NB4 (cell line): ENCODE measurements around the gene SLCO3A1.

Experiments used
- POLR2A ChIP-seq: IDR thresholded peaks from 2 replicates; pipeline ENCODE4 v1.6.1; 2011; ENCODE audit warnings: mild to moderate bottlenecking; ENCODE audit not compliant: insufficient read length; ENCODE audit errors: extremely low read depth
- TF ChIP-seq, protein P1 (sequence below): IDR thresholded peaks from one replicate; pipeline ENCODE4 v1.5.1; 2012; ENCODE audit warnings: low read depth, low read length

DNA sequence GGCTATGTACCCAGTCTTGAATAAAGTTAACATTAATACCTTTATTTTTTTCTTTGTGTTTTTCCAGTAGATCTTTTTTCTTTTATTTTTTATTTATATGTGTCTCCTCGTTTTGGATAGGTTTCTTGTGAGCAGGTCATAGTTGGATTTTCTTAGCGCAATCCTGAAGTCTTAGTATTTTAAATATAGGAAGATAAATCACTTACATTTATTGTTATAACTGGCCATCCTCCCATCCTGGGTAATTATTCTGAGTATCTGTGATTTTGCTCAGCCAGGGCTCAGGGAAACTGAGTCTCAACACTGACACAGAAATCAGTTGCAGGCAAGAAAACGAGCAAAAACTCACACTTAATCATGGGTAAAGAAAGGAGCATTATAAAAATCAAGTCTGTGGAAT, 11.6 kb upstream of the SLCO3A1 start:
- TF ChIP-seq POLR2A = no peak
- TF ChIP-seq, protein P1, sequence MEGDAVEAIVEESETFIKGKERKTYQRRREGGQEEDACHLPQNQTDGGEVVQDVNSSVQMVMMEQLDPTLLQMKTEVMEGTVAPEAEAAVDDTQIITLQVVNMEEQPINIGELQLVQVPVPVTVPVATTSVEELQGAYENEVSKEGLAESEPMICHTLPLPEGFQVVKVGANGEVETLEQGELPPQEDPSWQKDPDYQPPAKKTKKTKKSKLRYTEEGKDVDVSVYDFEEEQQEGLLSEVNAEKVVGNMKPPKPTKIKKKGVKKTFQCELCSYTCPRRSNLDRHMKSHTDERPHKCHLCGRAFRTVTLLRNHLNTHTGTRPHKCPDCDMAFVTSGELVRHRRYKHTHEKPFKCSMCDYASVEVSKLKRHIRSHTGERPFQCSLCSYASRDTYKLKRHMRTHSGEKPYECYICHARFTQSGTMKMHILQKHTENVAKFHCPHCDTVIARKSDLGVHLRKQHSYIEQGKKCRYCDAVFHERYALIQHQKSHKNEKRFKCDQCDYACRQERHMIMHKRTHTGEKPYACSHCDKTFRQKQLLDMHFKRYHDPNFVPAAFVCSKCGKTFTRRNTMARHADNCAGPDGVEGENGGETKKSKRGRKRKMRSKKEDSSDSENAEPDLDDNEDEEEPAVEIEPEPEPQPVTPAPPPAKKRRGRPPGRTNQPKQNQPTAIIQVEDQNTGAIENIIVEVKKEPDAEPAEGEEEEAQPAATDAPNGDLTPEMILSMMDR = no peak
